ENCODE measurements around the gene RGSL1. TPM values are rescaled to one million over a fixed set of nuclear protein-coding genes. Genes with fewer than 3 reads are reported as not detected.

The RGSL1 gene
- polyA plus RNA-seq, 3 donors: not detected

DNA sequence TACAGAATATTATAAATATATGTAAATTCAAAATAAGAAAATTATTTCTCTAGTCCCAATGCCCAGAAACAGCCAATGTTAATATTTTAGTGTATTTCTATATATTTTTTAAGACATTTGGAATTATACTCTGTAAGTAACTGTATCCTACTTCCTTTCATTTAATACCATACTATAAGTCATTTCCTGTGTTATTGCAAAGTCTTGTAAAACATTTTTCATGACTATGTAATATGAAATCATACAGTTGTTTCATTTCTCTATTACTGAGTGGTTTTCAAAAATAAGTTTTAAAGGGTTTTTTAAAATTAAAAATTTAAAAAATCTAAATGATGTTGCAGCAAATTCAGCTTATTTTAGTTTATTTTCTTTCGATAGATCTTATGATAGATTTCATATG is 137.1 kb downstream of the RGSL1 start:
- peaks cover 11 to 23% of the 10 kb centered on the region in 2 donors for H3K36me3 ChIP-seq (replicated peaks in 1 of 2; ENCODE audit: control insufficient read depth in 1 of 2, insufficient read depth in 2 of 2, low read length in 2 of 2)
- Mint-ChIP-seq H3K27ac (no peak overlapping the region), H3K27me3 (ENCODE audit: low read depth in 3 of 3) (peaks cover 0 to 3% (median 3%) of the 10 kb centered on the region in 3 donors), H3K9me3 (peaks cover 0 to 9% (median 7%) of the 10 kb centered on the region in 7 donors), H3K4me3 (no peak overlapping the region), H3K4me1 (peaks cover 55% of the 10 kb centered on the region), H3K36me3 (peaks cover 35 to 38% of the 10 kb centered on the region in 2 donors)
- no CpG with 5 or more reads among the region's 1 CpG for WGBS (ENCODE audit: insufficient coverage)
- H2AFZ ChIP-seq (ENCODE audit: insufficient read depth, low read depth, low read length, poor library complexity, severe bottlenecking): no peak overlapping the region
- no peaks in the 10 kb centered on the region for H3K27me3 ChIP-seq (ENCODE audit: control insufficient read depth in 2 of 2, insufficient read depth in 2 of 2, low read length in 2 of 2)
- H3K4me3 ChIP-seq (replicated peaks in 1 of 3; ENCODE audit: low read depth in 2 of 3, low read length in 3 of 3): no peak overlapping the region
- peaks cover 8% of the 10 kb centered on the region for H4K20me1 ChIP-seq (ENCODE audit: insufficient read depth, low read length)
- H3K9me3 ChIP-seq (replicated peaks in 1 of 2; ENCODE audit: control insufficient read depth in 1 of 2, insufficient read depth in 1 of 2, low read length in 2 of 2): peaks cover 5 to 9% of the 10 kb centered on the region in 2 donors
- H3K4me2 ChIP-seq (replicated peaks; ENCODE audit: extremely low read depth, low read length, poor library complexity, severe bottlenecking): no peak overlapping the region
- TF ChIP-seq, protein P1, sequence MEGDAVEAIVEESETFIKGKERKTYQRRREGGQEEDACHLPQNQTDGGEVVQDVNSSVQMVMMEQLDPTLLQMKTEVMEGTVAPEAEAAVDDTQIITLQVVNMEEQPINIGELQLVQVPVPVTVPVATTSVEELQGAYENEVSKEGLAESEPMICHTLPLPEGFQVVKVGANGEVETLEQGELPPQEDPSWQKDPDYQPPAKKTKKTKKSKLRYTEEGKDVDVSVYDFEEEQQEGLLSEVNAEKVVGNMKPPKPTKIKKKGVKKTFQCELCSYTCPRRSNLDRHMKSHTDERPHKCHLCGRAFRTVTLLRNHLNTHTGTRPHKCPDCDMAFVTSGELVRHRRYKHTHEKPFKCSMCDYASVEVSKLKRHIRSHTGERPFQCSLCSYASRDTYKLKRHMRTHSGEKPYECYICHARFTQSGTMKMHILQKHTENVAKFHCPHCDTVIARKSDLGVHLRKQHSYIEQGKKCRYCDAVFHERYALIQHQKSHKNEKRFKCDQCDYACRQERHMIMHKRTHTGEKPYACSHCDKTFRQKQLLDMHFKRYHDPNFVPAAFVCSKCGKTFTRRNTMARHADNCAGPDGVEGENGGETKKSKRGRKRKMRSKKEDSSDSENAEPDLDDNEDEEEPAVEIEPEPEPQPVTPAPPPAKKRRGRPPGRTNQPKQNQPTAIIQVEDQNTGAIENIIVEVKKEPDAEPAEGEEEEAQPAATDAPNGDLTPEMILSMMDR (IDR thresholded peaks at IDR 0.05): no peak
- H3K4me1 ChIP-seq (ENCODE audit: control insufficient read depth in 1 of 2, insufficient read depth in 2 of 2, low read length in 2 of 2): peaks cover 29 to 49% of the 10 kb centered on the region in 2 donors
- intact Hi-C loops (cut with micrococcal nuclease): loop anchor here in 1 of 2 donors (10.0 kb wide), 1 partner anchor 192 kb away; the partner anchor contains the start of gene GLUL
- peak in 1 of 3 donors; percentile 24 for DNase-seq
- no peak overlapping the region for H3K9ac ChIP-seq (ENCODE audit: insufficient read depth, low read length, poor library complexity, severe bottlenecking)
- peaks cover 46% of the 10 kb centered on the region for H3K79me2 ChIP-seq (ENCODE audit: insufficient read depth, low read length)
- H3K27ac ChIP-seq (ENCODE audit: low read depth in 1 of 2, low read length in 2 of 2): no peak overlapping the region

DNA sequence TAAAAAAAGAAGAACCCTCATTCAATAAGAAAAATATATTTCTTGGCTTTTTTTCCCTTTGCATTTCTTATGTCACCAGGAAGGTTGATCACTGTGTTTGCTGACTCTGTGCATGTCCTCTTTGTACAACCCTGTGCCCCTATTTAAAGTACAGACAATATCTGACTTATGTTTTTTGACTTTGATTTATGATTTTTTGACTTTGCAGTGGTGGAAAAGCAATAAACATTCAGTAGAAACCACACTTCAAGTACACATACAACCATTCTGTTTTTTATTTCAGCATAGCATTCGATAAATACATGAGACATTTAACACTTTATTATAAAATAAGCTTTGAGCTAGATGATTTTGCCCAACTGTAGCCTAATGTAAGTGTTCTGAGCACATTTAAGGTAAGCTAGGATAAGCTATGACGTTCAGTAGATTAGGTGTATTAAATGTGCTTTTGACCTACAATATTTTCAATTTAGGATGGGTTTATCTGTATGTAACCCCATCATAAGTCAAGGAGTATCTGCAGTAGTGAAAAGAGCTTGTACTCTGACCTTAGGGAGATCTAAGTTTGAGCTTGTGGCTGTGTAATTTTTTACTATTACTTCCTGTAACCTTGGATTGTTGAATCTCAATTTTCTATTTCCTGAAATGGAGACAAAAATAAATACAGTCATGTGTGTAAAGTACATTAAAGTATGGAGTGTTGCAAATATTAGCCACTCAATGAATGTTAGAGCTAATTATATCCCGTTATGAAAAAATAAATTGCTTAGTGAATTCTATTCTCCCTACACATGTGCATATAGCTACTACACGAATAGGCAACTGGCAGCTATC is 137.9 kb downstream of the RGSL1 start:
- Mint-ChIP-seq H3K27me3 (ENCODE audit: low read depth in 3 of 3) (peaks cover 0 to 3% (median 3%) of the 10 kb centered on the region in 3 donors), H3K9me3 (peaks cover 0 to 9% (median 7%) of the 10 kb centered on the region in 7 donors), H3K4me1 (peaks cover 51% of the 10 kb centered on the region), H3K27ac (peak overlapping the region; percentile 98 to 100 (median 99)), H3K4me3 (peak overlapping the region; percentile 97 to 100), H3K36me3 (peaks cover 27 to 30% of the 10 kb centered on the region in 2 donors)
- H3K9ac ChIP-seq (ENCODE audit: insufficient read depth, low read length, poor library complexity, severe bottlenecking): peak overlapping the region; percentile 92
- peak overlapping the region; percentile 87 for H2AFZ ChIP-seq (ENCODE audit: insufficient read depth, low read depth, low read length, poor library complexity, severe bottlenecking)
- peaks cover 29 to 49% of the 10 kb centered on the region in 2 donors for H3K4me1 ChIP-seq (ENCODE audit: control insufficient read depth in 1 of 2, insufficient read depth in 2 of 2, low read length in 2 of 2)
- peaks cover 4% of the 10 kb centered on the region for H4K20me1 ChIP-seq (ENCODE audit: insufficient read depth, low read length)
- peak overlapping the region in 1 of 2 donors; percentile 98 for H3K27ac ChIP-seq (ENCODE audit: low read depth in 1 of 2, low read length in 2 of 2)
- H3K27me3 ChIP-seq (ENCODE audit: control insufficient read depth in 2 of 2, insufficient read depth in 2 of 2, low read length in 2 of 2): no peaks in the 10 kb centered on the region
- H3K4me2 ChIP-seq (replicated peaks; ENCODE audit: extremely low read depth, low read length, poor library complexity, severe bottlenecking): peak overlapping the region; percentile 72
- DNase-seq: no peak
- H3K4me3 ChIP-seq (replicated peaks in 1 of 3; ENCODE audit: low read depth in 2 of 3, low read length in 3 of 3): peak overlapping the region; percentile 83 to 100 (median 86)
- TF ChIP-seq, protein P1 (IDR thresholded peaks at IDR 0.05): no peak
- peaks cover 5 to 9% of the 10 kb centered on the region in 2 donors for H3K9me3 ChIP-seq (replicated peaks in 1 of 2; ENCODE audit: control insufficient read depth in 1 of 2, insufficient read depth in 1 of 2, low read length in 2 of 2)
- intact Hi-C loops (cut with micrococcal nuclease): loop anchor here in 1 of 2 donors (10.0 kb wide), 1 partner anchor 193 kb away; the partner anchor contains the start of gene GLUL
- 64% methylated on average over 2 of the region's 4 CpGs for WGBS (ENCODE audit: insufficient coverage)
- H3K36me3 ChIP-seq (replicated peaks in 1 of 2; ENCODE audit: control insufficient read depth in 1 of 2, insufficient read depth in 2 of 2, low read length in 2 of 2): peaks cover 4 to 16% of the 10 kb centered on the region in 2 donors
- peaks cover 46% of the 10 kb centered on the region for H3K79me2 ChIP-seq (ENCODE audit: insufficient read depth, low read length)

Data from CD14-positive monocyte (primary cell).